Posterior vena cava (tissue), 2 donors: ENCODE data around the gene NFIA. TPM values are rescaled to one million over a fixed set of nuclear protein-coding genes. Genes with fewer than 3 reads are reported as not detected.

Experiments
- DNase-seq: peaks from one replicate; pipeline ENCODE4 v3.0.0-alpha.2; 2020; ENCODE audit warnings: low spot score
- intact Hi-C, 2 donors: fragments of 100-400 bp; cut with DNase I; formaldehyde crosslinking; loops; one replicate each; pipeline versions ENCODE4 v1.14.1 to v1.14.2; 2022 to 2023
- long read RNA-seq, 2 donors: library from polyadenylated mRNA; unstranded; transcript quantifications; one replicate each; pipeline ENCODE4 v2.0.0, GENCODE V29; 2020 to 2021
- total RNA-seq, 2 donors: library from RNA; stranded (reverse); fragmentation: NEBNext Ultra II Directional; extraction: Animal tissue kit (Norgen Biotek cat#: 25700); gene quantifications; one replicate each; pipeline ENCODE4 v1.2.1, GENCODE V29; 2021
- donor health status: DM: yes; HTN: yes; CAD: no.
- donor health status: DM: yes; HTN: yes; CAD: no.

Gene NFIA
- total RNA-seq, result 100 to 1,000 TPM; 117 to 183 TPM
- long read RNA-seq, donor 1, full-length matches to known transcripts, result 49 of 142 reads
- long read RNA-seq, donor 1, partial matches to known transcripts, result 33 of 142 reads
- long read RNA-seq, donor 1, other reads (novel, unspliced or antisense), result 60 of 142 reads
- long read RNA-seq, donor 2, full-length matches to known transcripts, result 38 of 110 reads
- long read RNA-seq, donor 2, partial matches to known transcripts, result 41 of 110 reads
- long read RNA-seq, donor 2, other reads (novel, unspliced or antisense), result 31 of 110 reads

DNA sequence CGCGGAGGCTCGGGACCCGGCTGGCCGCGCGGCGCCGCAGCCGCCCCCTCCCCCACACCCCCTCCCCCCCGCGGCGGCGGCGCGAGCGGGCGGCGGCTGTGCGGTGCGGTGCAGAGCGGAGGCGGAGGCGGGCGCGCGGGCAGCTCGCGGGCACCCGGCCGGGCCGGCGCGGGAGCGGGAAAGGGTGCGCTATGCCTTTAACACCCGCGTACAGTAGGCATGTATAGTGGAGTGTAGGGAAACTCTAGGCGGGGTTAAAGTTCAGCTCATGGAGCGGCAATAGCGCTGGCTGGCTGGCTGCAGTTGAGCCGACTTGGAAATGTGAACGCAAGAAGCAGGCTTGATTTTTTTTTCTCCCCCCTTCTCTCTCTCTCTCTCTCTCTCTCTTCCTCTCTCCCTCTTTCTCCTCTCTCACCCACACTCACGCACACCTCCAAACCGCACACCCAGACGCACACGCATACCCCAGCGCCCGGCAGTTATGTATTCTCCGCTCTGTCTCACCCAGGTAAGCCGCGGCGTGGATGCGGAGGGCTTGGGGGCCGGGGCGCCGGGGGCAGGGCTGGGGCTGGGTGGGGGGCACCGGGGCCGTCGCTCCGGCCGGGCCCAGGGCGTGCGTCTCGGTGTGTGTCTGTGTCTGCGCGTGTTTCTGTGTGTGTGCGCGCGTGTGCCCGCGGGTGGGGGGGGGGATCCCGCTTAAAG, at the start of gene NFIA:
Gene NFIA, plus strand, starts transcription at position 251 of the 702 bp plus-strand sequence.
- intact Hi-C loops, result loop anchor here (5.0 to 10.0 kb wide), 3 partner anchors 102 to 252 kb away; no protein-coding TSS in a partner anchor
- DNase-seq, result peak; percentile 81

DNA sequence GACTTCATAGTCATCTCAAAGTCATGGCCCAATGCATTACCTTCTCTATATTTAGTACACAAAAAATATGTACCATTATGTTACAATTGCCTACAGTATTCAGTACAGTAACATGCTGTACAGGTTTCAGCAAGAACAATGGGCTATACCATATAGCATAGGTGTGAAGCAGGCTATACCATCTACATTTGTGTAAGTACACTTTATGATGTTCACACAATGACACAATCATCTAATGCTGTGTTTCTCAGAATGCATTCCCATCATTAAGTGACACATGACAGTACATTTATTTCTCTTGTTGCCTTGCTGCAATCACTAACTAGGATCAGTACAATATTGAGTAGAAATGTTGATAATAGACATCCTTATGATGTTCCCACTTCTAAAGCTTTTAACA, 46.5 kb upstream of the NFIA start:
- intact Hi-C loops, result no loop called here
- no peak for DNase-seq

DNA sequence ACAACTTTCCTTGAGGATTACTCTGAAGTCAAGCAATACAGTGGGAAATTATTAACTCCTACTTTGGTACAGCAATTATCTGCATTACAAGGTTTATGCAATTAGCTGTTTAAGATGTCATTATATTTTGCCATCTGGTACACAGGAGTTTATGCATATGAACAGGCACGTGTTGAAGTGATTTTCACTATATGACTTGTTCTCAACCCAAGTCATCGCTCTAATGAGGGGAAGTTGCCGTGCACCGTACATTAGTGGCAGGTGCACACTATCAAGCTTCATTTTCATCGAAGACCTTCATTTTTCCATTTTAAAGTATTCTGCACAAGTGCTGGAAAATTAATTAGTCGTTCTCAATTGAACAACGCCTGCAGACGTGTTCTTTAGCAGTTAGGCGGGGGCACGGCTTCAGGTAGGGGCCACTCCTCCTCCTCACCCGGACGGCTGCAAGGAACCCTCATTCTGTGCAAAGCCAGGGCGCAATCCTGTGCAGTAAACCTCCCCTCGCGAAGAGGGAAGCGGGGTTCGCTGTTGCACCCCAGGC, 39.8 kb upstream of the NFIA start:
- intact Hi-C loops, result loop anchor here (5.0 kb wide), 1 partner anchor 60 kb away; no protein-coding TSS in a partner anchor
- DNase-seq, result no peak

DNA sequence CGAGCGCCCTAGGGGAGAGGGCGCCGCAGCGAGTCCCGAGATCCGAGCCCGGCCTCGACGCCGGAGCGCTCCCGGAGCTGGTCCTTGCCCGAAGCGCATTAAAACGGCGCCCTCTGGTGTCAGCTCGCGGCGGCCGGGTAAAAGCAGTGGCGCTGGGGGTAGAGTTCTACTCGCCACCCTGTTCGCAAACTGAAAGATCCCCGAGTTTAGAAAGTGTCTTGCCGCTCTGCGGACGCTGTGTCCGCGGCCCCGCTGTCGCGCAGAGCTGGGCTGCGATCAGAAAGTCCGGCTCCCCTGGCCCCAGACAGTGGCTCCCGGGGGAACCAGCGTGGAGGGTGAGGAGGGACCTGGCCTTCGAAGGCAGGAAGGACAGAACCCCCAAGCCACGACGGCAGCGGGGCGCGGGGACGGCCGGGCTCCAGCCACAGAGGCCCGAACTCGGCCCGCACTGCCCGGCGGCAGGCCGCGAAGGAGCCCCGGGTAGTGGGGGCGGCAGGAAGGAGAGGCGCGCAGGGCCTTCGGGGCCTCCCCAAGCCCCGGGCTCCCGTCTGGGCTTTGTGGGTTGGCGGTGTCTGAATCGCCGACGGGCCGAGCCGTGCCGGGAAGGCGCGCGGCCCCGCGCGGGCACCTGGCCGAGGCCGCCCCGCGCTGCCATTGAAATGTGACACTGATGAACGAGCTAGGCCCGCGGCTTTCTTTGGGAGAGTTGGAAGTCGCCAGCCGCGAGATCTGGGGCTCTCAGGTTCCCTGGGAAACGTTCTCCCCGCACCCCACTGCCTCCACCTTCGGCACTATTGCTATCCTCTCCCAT, 39.1 kb upstream of the NFIA start:
- intact Hi-C loops, result loop anchor here (5.0 kb wide), 1 partner anchor 61 kb away; no protein-coding TSS in a partner anchor
- DNase-seq, result peak; percentile 97

DNA sequence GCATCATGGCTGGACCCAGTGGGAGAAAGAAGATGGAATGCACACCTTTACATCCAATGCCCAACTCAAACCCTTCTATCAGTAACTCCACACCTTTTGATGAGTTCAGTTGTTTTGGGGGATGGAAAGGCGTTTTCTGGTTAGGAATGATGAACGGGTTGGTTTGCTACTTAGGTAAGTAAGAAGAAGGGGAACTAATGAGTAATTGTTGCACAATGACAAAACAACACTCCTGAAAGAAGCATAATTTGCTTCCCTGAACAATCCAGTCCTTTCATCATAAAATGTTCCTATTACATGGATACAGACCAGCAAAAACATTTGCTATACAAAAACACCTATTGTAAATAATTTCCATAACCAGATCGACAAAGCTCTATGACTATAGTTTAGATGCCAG, 35.9 kb upstream of the NFIA start:
- DNase-seq, result no peak
- intact Hi-C loops, result no loop called here

DNA sequence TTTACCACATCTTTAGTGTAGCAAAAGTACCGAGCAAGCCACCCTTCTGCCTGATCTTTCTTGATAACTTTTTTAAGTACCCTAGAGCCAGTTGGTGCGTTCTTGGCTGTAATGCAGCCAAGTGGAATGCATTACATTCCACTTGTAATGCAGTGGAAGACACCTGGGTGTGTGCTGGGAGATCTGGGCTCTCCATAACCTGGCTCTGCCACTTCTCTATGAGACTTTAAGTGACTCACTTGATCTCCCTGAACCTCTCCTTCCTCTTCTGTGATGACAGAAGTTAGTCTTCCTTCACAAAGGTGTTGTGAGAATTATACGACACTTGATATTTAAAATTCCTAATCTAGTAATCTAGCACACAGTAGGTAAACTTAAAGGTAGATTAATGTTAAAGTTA, 35.3 kb upstream of the NFIA start:
- intact Hi-C loops, result no loop called here
- no peak for DNase-seq

DNA sequence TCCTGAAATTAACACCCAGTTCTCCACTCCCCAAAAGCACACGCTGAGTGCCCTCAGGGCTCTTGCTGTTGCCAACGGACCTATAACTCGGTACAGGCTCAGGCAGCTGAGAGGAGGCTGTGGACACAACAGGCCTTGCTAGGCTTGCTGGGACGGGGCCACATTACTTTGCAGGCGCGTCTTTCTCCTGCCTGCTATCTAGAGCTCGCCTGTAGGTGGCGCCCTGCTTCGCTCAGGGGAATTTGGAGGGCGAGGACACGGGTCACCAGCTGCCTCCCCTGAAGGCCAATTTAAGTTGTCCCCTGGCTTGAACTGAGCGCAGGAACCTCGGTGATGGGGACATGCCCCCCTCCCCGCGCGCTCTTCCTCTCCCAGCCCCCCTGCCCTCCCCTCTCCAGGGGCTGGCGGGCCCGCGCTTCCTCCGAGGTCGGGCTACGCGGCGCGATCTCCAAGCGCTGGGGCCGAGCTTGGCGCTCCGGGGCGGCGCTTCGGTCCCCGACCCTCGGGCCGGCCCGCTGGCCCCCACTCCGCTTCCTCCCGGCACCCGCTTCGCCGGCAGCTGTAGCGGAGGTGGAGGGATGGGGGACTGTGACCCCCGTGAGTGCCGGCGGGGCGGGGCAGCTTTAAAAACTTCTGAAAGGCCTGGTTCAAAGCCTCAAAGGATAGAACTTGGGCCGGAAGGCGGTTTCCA, 32.4 kb upstream of the NFIA start:
- intact Hi-C loops, result loop anchor here (5.0 to 10.0 kb wide), 8 partner anchors 37 to 595 kb away; no protein-coding TSS in a partner anchor
- DNase-seq, result peak; percentile 98

DNA sequence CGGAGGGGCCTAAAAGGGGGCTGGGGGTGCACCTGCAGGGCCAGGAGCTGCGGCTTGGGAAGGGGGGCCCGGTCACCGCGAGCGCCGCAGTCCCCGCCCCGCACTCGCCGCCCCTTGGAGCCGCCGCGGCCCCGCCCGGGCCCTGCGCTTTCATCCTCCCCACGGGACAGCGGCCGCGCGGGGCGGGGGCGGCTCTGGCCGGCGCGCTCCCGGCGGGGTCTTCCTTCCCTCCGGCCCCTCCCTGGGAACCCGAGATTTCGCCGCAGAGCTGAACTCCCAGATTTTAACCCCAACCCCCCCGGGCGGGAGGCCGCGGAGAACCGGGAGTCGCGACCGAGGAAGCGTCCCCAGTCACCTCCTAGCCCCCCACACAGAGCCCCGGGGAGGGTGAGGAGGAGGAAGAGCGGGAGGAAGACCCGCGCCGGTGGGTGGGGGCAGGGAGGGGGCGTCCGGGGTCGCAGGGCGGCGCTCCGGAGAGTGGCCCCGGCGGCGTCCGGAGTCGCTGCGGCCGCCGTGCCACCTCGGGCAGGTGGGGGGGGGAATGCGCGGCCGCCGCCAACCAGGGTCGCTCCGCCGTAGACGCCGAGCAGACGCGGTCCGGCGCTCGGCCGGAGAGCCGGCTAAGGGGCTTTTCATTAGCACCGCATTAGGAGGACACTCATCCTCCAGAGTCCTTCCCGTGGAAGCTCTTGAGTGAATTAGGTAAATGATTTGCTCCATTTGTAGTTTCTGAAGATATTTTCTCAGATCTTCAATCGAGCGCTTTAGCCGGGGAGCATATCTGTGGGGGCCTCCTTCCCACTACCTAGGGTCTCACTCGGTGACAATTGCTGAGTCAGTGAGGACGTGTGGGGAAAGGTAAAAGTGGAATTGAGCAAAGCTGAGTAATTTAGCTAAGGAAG, 31.6 kb upstream of the NFIA start:
- intact Hi-C loops, result loop anchor here (5.0 to 10.0 kb wide), 8 partner anchors 37 to 594 kb away; no protein-coding TSS in a partner anchor
- DNase-seq, result peak; percentile 91

DNA sequence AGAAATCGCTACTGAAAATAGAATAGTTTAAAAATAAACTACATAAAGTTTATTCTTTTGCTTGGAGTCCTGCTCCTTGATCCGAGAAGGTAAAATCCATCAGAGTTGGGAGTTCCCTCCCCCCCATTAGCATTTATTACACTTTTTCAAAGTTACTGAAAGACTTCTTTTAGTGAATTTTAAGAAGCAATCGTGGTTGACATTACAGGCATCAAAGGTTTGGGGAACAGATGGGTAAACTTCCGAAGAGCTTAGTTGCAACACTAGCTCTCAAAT, 31.0 kb upstream of the NFIA start:
- DNase-seq, result no peak
- intact Hi-C loops, result loop anchor here (5.0 to 10.0 kb wide), 8 partner anchors 36 to 593 kb away; no protein-coding TSS in a partner anchor

DNA sequence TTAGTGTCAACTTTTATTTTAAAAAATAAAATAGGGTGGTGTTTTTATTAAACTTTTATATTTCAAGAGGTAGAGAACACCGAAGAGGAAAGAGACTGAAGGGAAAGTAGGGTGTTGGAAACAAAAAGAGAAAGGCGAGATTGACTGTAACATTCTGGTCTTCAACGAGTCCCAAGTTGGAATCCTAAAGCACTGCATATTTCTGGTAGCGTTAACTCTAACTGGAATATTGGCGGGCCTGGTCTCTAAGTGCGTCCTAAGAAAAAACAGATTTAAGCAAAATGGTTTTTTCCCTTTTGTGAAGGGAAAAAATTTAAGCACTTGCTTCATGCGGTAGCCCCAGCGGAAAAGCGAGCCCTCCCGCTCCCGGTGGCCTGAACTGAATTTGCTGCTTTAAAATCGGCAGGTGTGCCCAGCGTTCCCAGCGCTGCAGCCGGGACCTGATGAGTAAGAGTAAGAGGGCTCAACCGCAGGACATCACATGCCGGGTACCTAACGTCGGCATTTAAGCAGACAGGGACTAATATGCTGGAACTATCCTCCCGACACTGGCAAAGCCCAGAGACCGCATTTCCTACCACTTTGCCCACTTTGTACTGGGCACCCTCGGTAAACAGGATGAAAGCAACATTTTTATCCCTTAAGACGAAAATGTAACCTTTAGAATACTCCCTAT, 30.5 kb upstream of the NFIA start:
- intact Hi-C loops, result loop anchor here (5.0 to 10.0 kb wide), 8 partner anchors 35 to 593 kb away; no protein-coding TSS in a partner anchor

DNA sequence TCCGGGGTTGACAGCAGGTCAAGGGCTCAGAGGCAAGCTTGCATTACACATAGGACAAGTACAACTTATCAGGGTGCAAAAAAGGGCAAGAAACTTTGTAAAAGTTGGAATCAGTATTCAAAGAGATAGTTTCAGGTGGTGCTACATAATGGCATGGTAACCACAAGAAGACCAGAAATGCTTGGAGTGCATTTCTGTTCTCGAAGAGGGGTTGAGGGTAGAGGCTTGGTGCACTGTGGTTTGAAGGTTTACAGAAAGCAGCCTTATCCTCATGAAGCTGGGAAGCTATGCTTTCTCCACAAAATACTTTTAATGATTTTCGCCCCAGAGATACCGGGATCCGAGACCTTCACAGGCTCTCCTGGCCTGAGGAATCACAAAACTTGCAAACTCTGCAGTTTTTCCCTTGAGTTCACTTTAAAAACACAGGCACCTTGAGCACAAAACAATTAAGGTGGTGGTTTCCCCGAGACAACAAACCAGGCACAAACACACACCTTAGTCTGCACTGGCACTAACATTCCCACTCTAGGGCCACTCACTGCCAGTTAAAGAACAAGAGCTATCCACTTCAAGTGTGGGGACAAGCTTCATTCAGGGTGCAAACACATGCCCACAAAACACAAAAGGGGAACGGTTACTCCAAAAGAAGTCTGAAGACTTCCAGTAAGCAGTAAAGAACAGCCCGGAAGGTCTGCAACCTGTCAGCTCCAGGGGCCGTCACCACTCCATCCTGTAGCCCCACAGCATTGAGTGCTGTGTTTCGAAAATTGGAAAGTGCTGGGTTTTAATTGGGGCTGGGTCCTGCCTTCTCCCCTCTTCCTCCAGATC, 29.8 kb upstream of the NFIA start:
- DNase-seq, result no peak
- intact Hi-C loops, result loop anchor here (5.0 to 10.0 kb wide), 8 partner anchors 35 to 592 kb away; no protein-coding TSS in a partner anchor

More for the DNA sequence above, 30.5 kb upstream of the NFIA start:
- DNase-seq, result no peak

DNA sequence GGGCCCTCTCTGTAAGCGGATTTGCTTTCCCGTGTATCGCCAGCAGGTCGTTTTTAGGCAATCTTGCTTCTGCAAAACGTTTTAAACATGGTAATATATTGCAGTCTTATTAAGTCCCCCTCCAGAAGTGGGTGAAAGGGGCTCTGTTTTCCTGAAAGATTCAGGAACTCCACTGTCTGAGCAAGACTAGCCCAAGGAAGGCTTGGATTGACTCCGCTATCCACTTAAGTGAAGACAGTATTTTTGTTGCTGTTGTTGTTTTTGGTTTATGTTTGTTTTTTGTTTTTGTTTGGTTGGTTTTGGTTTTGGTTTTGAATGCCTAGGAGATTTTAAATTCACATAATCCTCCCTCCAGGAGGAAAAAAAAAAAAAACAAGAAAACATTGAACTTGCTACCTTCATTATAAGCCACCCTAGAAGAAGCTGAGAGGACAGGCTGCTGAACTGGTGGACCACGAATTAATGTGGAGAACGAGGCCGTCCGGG, 29.1 kb upstream of the NFIA start:
- intact Hi-C loops, result loop anchor here (5.0 to 10.0 kb wide), 8 partner anchors 34 to 592 kb away; no protein-coding TSS in a partner anchor
- no peak for DNase-seq

DNA sequence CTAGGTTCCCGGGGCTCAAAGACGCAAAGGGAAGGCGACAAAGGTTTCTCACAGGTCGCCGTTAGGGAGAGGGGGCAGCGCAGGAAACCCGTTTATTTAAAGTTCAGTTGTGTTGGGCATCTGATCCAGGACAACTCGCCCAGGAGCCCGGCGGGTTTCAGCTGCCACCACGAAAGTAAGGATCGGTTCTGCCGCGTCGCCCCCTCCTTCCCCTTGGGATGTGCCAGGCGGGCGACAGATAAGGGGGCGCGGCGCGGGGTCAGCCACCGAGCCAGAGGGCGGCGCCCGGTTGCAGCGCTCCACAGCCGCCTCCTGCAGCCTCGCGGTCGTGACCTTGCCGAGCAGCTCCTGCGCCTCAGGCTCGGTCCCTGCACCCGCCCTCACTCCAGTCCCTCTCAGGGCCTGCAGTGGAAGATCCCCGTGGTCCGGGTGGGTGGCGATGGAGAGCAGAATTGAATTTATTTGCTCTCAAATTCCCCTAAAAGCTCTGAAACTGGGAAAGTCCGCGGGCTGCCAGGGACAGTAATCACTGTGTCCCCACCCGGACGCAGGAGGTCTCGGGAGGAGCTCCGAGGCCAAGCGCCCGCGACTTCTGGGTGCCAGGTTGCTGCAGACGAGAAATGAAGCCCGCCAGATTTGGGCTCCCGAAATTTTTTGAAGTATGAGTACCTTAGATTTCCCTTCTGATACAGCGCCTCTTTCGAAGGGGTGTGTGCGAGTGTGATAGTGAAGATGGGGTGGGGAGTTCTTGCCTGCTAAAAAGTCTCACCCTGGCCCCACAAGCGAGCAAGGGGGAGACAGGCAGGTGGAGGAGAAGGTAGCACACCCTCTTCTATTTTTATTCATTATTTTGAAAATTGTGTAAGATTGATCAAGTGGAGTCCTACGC, 28.4 kb upstream of the NFIA start:
- peak; percentile 89 for DNase-seq
- intact Hi-C loops, result loop anchor here (5.0 to 10.0 kb wide), 8 partner anchors 33 to 591 kb away; no protein-coding TSS in a partner anchor

DNA sequence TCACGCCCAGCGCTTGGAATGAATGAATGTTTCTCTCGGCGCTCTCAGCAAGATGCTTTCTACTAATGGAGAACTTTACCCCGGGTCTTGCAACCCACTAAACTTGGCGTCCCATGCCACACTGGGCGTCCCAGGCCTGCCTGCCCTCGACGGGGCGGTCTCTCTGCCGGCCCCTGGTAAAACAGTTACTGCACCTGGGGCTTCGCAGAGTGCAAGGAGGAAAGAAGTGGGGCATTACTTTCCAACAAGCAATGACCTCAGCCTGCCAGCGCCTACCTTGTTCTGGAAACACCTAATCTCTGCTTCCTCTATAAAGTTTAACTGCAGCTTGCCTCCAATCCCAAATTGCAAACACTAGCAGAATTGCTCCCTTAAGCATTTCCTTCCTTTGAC, 27.8 kb upstream of the NFIA start:
- DNase-seq, result no peak
- intact Hi-C loops, result loop anchor here (5.0 to 10.0 kb wide), 8 partner anchors 33 to 590 kb away; no protein-coding TSS in a partner anchor

DNA sequence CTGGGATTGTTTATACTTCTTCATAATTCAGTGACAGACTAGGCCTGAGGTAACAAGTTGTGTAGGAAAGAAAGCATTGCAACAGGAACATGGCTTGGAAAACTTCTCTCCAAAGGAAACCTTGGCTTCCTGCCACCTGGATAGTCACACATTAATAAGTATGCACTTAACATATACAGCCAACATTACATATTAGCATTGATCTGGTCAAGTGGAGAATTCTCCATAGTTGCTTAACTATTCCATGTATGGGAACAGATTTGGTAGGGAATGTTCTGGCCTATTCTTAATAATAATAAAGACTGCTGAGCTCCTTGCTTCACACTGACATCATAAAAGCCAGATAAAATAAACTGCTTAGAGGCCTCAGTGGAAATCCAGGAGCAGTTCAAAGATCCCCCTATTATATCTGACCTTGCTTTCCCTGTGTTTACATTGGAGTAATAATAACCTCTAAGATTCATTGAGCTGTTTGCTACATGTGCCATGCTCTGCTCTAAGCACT, 27.2 kb upstream of the NFIA start:
- no peak for DNase-seq
- intact Hi-C loops, result loop anchor here (10.0 kb wide), 5 partner anchors 140 to 590 kb away; no protein-coding TSS in a partner anchor
